ENCODE results near the gene IL1RAPL2. TPM values are rescaled to one million over a fixed set of nuclear protein-coding genes. Genes with fewer than 3 reads are reported as not detected.

Gene IL1RAPL2
- total RNA-seq, 2 experiments from 2014 or later: not detected

DNA sequence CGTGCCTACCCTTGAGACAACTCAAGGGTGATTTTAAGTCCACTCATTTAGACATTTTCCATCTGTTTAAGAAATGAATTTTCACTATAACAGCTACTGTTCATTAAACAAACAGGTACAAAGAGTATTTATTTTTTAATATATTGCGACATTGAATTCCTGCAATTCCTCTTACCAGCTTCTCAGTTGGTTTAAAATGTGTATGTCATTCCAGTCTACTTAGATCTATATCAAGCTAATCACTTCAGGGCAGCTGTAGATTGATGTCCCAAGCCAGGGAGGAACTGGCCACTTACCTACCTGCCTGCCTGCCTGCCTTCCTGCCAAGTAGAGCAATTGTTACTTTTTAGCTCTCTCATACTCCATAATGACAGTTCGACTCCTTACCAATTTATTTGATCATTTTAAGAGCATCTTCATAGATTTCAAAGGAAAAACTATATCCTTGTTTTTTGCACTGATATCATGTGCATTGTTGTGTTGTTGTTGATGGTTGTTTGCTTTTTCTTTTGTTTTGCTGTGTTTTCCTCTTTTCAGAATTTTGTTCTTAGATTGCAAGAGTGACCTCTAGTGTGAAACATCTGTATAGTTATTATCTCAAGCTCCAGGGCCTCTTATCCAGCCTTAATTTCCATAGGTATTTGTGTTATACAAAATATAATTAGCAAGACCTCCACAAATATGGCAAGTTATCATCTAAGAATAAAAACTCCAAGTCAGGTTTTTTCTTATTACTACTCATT lies 1135.5 kb downstream of the IL1RAPL2 start:
- ChIA-PET POLR2A (no interaction called here), CTCF (no interaction called here)
- Mint-ChIP-seq H3K27ac (no peak overlapping the region), H3K36me3 (ENCODE audit: low read depth) (no peaks in the 10 kb centered on the region), H3K27me3 (no peaks in the 10 kb centered on the region), H3K4me1 (no peaks in the 10 kb centered on the region), H3K4me3 (no peak overlapping the region), H3K9me3 (ENCODE audit: low read depth) (no peaks in the 10 kb centered on the region)
- intact Hi-C loops (cut with DNase I, micrococcal nuclease): no loop called here
- ATAC-seq (no peak), DNase-seq (no peak)

DNA sequence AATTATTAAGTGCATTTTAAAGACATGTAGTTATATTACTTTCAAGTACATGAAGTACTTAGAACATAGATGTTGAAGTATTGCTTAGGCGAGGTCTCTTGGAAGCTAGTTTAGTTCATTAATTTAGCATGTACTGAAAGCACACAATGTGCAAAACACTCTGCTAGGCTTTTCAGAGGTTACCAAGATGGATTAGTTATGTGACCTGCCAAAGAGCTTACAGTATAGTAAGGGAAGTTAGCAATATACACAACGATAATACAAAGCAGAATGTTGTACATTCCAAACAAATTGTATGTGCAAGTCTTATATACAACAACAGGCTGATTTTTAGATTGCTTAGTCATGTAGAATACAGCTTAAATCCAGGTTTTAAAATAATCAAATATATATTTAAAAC lies 1137.9 kb downstream of the IL1RAPL2 start:
- ChIA-PET CTCF (no interaction called here), POLR2A (no interaction called here)
- no peaks in the 10 kb centered on the region for H3K36me3 Mint-ChIP-seq (ENCODE audit: low read depth)
- H3K27ac Mint-ChIP-seq: no peak overlapping the region
- H3K4me1 Mint-ChIP-seq: no peaks in the 10 kb centered on the region
- ATAC-seq: no peak
- intact Hi-C loops (cut with DNase I, micrococcal nuclease): no loop called here
- no peaks in the 10 kb centered on the region for H3K27me3 Mint-ChIP-seq
- no peak for DNase-seq
- H3K4me3 Mint-ChIP-seq: no peak overlapping the region
- no peaks in the 10 kb centered on the region for H3K9me3 Mint-ChIP-seq (ENCODE audit: low read depth)

DNA sequence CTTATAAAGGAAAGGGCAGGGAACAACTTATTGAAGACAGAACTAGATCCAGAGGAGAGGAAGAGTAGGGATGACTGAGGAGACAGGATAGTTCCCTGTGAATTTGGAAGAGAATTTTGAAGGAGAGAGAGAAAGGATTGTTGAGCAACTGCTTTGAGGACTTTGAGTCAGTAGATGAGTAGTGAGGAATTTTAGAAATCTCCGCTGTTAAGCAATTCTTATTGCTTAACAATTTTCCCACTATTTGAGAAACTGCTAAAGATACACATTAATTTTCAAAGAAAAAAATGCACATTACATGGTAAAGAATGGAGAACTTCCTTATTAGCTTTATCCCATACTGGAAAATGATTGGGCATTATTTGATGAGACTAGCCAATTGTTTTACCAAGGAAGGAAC lies 1140.0 kb downstream of the IL1RAPL2 start:
- Mint-ChIP-seq H3K27me3 (no peaks in the 10 kb centered on the region), H3K4me1 (no peaks in the 10 kb centered on the region), H3K4me3 (no peak overlapping the region), H3K9me3 (ENCODE audit: low read depth) (no peaks in the 10 kb centered on the region), H3K36me3 (ENCODE audit: low read depth) (no peaks in the 10 kb centered on the region), H3K27ac (no peak overlapping the region)
- CTCF ChIA-PET: no interaction called here
- POLR2A ChIA-PET: no interaction called here
- intact Hi-C loops (cut with DNase I, micrococcal nuclease): no loop called here
- DNase-seq (no peak), ATAC-seq (no peak)

DNA sequence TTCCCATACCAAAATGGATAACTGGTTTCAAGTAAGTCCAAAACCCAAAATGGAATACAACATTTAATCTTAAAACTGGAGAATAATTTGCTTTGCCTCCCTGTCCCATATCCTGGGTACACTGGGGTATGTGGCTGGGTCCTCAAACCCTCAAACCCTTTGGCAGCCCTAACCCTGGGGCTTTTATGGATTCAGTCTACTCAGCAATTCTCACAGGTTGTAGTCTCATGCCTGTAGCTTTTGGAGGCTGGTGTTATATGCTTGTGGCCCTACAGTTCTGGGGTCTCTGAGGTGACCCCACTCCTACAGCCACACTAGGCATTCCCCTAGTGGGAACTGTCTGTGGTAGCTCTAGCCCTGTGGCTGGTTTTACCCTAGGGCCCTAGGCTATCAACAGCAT lies 1145.8 kb downstream of the IL1RAPL2 start:
- Mint-ChIP-seq H3K9me3 (ENCODE audit: low read depth) (no peaks in the 10 kb centered on the region), H3K27ac (no peak overlapping the region), H3K4me3 (no peak overlapping the region), H3K4me1 (no peaks in the 10 kb centered on the region), H3K27me3 (no peaks in the 10 kb centered on the region), H3K36me3 (ENCODE audit: low read depth) (no peaks in the 10 kb centered on the region)
- ChIA-PET CTCF (no interaction called here), POLR2A (no interaction called here)
- DNase-seq (no peak), ATAC-seq (no peak)
- intact Hi-C loops (cut with DNase I, micrococcal nuclease): no loop called here

DNA sequence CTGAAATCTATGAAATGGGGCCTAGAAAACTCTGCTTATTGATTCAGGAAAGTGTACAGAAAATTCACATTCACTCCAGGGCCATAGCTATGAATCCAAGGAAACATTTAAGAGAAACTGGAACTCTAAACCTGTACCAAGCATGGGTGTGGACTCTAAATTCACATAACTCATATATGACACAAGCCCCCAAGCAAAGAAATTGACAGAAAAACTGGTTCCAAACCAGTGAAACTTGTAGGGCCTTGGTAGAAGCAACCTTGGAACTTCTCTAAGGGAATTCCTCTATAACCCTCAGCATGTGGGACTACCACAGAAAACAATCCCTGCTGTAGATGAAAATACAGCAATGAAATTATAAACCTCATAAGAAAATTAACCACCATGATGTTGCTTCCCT lies 1149.7 kb downstream of the IL1RAPL2 start:
- Mint-ChIP-seq H3K27me3 (no peaks in the 10 kb centered on the region), H3K4me1 (no peaks in the 10 kb centered on the region), H3K9me3 (ENCODE audit: low read depth) (no peaks in the 10 kb centered on the region), H3K4me3 (no peak overlapping the region), H3K27ac (no peak overlapping the region), H3K36me3 (ENCODE audit: low read depth) (no peaks in the 10 kb centered on the region)
- CTCF ChIA-PET: no interaction called here
- intact Hi-C loops (cut with DNase I, micrococcal nuclease): no loop called here
- POLR2A ChIA-PET: no interaction called here
- ATAC-seq (no peak), DNase-seq (no peak)

DNA sequence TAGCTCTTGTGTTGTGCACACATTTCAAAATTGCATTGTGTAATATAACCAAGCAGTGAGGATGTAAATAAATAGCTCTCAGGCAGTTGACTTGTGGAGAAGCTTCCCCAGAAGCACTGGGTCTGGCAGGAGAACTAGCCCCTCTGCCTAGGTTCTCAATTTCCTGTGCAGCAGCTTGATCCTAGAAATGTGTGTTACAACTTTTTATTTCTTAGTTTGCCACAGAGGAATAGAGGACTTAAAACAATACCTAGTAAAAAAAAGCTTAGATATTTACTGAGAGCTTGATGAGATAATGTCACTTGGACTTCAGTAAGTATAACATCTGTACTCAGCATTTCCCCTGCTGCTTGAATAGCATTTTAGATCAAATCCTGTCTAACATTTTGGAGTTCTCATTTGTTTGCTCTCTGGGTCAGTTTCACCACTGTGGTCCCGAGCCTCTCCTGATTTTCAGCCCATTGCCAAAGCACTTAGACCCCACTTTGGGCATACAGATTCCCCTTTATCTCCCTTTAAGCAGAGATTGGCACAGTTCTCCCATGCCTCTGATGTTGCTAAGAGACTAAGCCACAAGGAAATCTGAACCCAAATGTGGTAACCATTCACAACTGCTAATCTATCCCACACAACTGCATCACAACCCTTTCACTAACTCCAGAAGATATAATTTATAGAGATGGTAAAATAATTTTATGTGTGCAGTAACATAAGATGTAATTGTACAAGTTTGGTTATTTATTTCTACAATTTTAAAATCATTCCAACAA lies 1158.2 kb downstream of the IL1RAPL2 start:
- H3K27ac Mint-ChIP-seq: no peak overlapping the region
- H3K4me1 Mint-ChIP-seq: no peaks in the 10 kb centered on the region
- intact Hi-C loops (cut with DNase I, micrococcal nuclease): no loop called here
- ChIA-PET POLR2A (no interaction called here), CTCF (no interaction called here)
- no peak for ATAC-seq
- H3K27me3 Mint-ChIP-seq: no peaks in the 10 kb centered on the region
- no peak overlapping the region for H3K4me3 Mint-ChIP-seq
- no peaks in the 10 kb centered on the region for H3K9me3 Mint-ChIP-seq (ENCODE audit: low read depth)
- no peaks in the 10 kb centered on the region for H3K36me3 Mint-ChIP-seq (ENCODE audit: low read depth)
- DNase-seq: no peak

DNA sequence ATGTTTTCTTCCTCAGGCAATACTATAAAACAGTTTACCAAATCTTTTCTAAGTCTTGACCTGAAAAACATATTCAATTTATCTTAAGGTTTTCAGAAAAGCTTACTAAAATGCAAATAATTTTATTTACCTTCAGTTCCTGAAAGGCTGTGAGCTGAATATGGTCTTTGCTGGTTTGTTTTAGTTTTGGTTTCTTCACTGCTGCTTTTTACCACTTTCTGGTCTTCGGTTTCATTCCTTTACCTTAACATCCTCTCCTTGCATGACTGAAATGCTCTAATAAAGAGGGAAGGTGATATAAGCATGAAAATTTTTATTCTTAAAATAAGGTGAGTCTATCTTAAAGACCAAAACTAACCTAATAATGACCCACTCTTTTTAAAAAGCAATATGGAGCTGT lies 1159.2 kb downstream of the IL1RAPL2 start:
- intact Hi-C loops (cut with DNase I, micrococcal nuclease): no loop called here
- no peaks in the 10 kb centered on the region for H3K4me1 Mint-ChIP-seq
- H3K9me3 Mint-ChIP-seq (ENCODE audit: low read depth): no peaks in the 10 kb centered on the region
- no peak for ATAC-seq
- DNase-seq: no peak
- ChIA-PET POLR2A (no interaction called here), CTCF (no interaction called here)
- no peak overlapping the region for H3K27ac Mint-ChIP-seq
- no peaks in the 10 kb centered on the region for H3K36me3 Mint-ChIP-seq (ENCODE audit: low read depth)
- H3K27me3 Mint-ChIP-seq: no peaks in the 10 kb centered on the region
- no peak overlapping the region for H3K4me3 Mint-ChIP-seq

DNA sequence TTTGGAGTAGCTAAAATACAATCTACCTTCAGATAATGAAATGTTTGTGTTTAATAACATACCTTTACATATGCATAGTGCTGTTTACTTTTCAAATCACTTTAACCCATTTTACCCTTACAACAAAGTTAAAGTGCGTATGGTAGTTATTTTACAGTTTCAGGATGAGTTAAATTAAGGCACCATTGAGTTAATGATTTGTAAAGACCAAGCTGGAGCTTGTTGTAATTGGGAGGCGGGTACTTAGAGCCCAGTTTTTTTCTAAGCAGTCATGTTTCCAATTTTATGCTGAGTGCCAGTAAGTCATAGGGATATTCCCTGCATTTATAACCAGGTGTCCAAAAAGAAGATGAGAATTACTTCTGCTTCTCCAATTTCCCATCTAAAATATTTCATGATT lies 1172.2 kb downstream of the IL1RAPL2 start:
- Mint-ChIP-seq H3K9me3 (ENCODE audit: low read depth) (no peaks in the 10 kb centered on the region), H3K36me3 (ENCODE audit: low read depth) (no peaks in the 10 kb centered on the region), H3K27ac (no peak overlapping the region), H3K4me3 (no peak overlapping the region), H3K4me1 (no peaks in the 10 kb centered on the region), H3K27me3 (no peaks in the 10 kb centered on the region)
- intact Hi-C loops (cut with DNase I, micrococcal nuclease): no loop called here
- ATAC-seq (no peak), DNase-seq (no peak)
- ChIA-PET CTCF (no interaction called here), POLR2A (no interaction called here)

DNA sequence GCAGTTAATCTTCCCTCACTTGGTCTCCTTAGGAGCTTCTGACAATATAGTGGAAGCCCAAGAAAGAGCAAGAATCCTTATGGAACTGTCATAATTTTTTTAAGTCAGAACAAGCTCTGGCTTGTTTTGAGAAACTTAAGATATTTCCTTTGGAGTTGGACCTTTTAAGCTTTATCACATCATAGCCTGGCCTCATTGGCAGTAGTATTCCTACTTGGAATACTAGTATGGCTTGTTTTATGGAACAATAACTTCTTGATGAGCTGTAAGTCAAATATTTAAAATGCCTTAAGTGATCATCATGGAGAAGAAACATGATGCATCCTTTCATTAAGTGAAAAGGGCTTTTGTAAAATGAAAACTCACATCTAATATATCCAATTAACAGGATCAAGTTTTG lies 1178.3 kb downstream of the IL1RAPL2 start:
- Mint-ChIP-seq H3K27ac (no peak overlapping the region), H3K36me3 (ENCODE audit: low read depth) (no peaks in the 10 kb centered on the region), H3K4me3 (no peak overlapping the region), H3K4me1 (no peaks in the 10 kb centered on the region), H3K27me3 (no peaks in the 10 kb centered on the region), H3K9me3 (ENCODE audit: low read depth) (no peaks in the 10 kb centered on the region)
- DNase-seq: no peak
- CTCF ChIA-PET: no interaction called here
- ATAC-seq: no peak
- POLR2A ChIA-PET: no interaction called here
- intact Hi-C loops (cut with DNase I, micrococcal nuclease): no loop called here

DNA sequence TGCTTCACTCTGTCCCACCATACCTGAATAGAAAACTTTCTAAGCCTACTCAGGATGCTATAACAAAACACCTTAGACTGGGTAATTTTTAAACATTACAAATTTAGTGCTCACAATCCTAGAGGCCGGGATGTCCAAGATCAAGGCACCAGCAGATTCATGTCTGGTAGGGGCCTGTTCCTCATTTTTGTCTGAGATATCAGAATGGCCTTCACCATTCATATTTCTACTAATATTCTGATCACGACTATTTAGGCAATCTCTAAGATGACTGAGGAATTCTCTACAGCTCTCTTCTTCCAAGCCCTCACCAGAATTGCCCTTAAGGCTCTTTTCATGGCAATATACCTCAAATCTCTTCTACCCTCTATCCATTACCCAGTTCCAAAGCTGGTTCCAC lies 1178.9 kb downstream of the IL1RAPL2 start:
- ATAC-seq (no peak), DNase-seq (no peak)
- H3K4me1 Mint-ChIP-seq: no peaks in the 10 kb centered on the region
- no peaks in the 10 kb centered on the region for H3K9me3 Mint-ChIP-seq (ENCODE audit: low read depth)
- intact Hi-C loops (cut with DNase I, micrococcal nuclease): no loop called here
- ChIA-PET CTCF (no interaction called here), POLR2A (no interaction called here)
- H3K4me3 Mint-ChIP-seq: no peak overlapping the region
- H3K36me3 Mint-ChIP-seq (ENCODE audit: low read depth): no peaks in the 10 kb centered on the region
- no peak overlapping the region for H3K27ac Mint-ChIP-seq
- no peaks in the 10 kb centered on the region for H3K27me3 Mint-ChIP-seq

DNA sequence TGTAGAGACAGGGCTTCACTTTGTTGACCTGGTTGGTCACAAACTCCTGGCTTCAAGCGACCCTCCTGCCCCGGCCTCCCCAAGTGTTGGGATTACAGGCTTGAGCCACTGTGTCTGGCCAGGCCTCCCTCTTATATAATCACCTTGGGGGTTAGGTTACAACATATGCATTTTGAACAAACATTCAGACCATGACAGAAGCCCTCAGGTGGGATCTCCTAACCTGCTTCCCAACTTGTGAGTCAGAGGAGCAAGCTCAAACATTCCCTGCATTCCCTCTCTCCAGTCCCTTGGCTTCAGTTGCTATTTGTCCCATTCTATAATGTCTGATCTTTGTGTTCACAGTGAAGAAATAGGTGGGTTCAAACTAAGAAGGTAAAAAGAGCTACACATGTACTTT lies 1179.9 kb downstream of the IL1RAPL2 start:
- ChIA-PET CTCF (no interaction called here), POLR2A (no interaction called here)
- Mint-ChIP-seq H3K27me3 (no peaks in the 10 kb centered on the region), H3K4me3 (no peak overlapping the region), H3K36me3 (ENCODE audit: low read depth) (no peaks in the 10 kb centered on the region), H3K4me1 (no peaks in the 10 kb centered on the region), H3K9me3 (ENCODE audit: low read depth) (no peaks in the 10 kb centered on the region), H3K27ac (no peak overlapping the region)
- DNase-seq (no peak), ATAC-seq (no peak)
- intact Hi-C loops (cut with DNase I, micrococcal nuclease): no loop called here

DNA sequence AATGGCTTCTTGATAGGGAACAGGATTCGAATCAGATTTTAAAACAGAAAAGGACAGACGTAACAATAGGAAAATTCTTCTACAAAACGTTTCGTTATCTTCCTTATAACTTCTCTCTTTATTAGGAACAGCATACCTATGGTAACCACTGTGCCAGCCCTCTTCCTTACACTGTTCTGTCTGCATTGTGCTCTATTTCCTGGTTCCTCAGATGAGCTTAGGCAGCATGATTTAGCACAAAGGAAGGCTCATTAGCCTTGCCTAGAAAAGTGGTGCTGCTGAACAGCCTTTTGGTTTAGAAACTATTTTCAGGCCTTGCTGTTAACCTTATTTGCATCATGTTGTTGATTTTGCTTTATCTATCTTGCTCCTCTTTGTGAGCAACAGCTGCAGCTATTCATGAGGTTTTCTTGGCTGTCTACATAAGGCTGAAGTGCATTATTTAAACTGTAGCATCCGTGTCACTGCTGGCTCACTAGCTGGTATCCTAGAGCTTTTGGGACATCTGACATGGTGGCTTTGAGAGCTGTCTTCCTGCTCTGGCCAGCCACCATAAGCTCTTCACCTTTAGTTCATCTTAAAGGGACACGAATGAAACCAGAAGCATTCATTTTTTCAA lies 1186.4 kb downstream of the IL1RAPL2 start:
- no peaks in the 10 kb centered on the region for H3K27me3 Mint-ChIP-seq
- ChIA-PET CTCF (no interaction called here), POLR2A (no interaction called here)
- no peak overlapping the region for H3K27ac Mint-ChIP-seq
- H3K4me3 Mint-ChIP-seq: no peak overlapping the region
- DNase-seq (no peak), ATAC-seq (no peak)
- no peaks in the 10 kb centered on the region for H3K36me3 Mint-ChIP-seq (ENCODE audit: low read depth)
- H3K4me1 Mint-ChIP-seq: no peaks in the 10 kb centered on the region
- intact Hi-C loops (cut with DNase I, micrococcal nuclease): no loop called here
- H3K9me3 Mint-ChIP-seq (ENCODE audit: low read depth): no peaks in the 10 kb centered on the region

Measured in activated CD4-positive, alpha-beta T cell treated with anti-CD3 and anti-CD28 coated beads for 36 hours (primary cell).